NCI-H146 treated with DMSO at 0.1 percent for 48 hours (cell line): ENCODE measurements around the gene CSTPP1.
"Not testable (repeated sequence)": the region's sequence is repeated elsewhere in the genome, so short reads cannot be mapped to it uniquely, and the experiment has no call there.

Experiments
- DNase-seq: peaks from one replicate; lab custom pipeline; 2025; ENCODE audit not compliant: unreplicated experiment; lab: John Stamatoyannopoulos, UW

Gene CSTPP1

DNA sequence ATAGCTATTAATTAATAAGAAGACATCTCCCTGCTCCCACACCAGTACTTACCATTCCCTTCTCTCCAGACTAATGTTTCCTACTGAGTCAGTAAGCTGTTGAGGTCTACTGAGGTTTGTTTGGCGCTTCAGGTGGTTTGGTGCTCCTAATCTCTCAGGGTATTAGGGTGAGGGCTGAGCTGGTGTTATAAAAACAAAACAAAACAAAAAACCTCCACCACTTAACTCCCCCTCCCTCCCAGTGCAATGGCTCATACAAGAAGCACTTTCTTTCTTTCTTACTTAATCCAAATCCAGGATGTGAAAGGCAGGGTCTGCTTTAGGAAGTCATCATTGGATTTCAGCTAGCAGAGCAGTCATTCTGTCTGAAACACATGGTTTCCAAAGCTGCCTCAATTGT lies 15.3 kb downstream of the CSTPP1 start:
- no peak for DNase-seq

- DNase-seq: no peak
Observed at GRCh38 chr11:46952553-46952952, 16.0 kb downstream of the CSTPP1 start.

DNA sequence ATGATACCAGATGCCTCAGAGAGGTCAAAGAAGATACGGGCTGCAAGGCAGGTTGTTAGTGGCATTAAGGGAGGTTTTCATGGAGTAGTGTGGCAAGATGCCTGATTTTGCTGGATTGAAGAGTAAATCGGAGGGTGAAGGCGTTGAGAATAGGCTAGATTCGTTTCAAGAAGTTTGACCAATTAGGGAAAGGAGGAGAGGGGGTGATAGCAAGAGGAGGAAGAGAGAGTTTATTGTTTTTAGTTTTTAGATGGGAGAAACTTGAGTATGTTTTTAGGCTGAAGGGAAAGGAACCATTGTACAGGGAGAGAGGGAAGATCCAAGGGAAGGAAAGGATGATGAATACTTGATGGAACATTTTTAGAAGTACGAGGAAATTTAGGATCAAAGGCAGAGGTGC lies 16.5 kb downstream of the CSTPP1 start:
- no peak for DNase-seq

- DNase-seq: no peak
Observed at GRCh38 chr11:46958777-46959176, 22.2 kb downstream of the CSTPP1 start.

DNA sequence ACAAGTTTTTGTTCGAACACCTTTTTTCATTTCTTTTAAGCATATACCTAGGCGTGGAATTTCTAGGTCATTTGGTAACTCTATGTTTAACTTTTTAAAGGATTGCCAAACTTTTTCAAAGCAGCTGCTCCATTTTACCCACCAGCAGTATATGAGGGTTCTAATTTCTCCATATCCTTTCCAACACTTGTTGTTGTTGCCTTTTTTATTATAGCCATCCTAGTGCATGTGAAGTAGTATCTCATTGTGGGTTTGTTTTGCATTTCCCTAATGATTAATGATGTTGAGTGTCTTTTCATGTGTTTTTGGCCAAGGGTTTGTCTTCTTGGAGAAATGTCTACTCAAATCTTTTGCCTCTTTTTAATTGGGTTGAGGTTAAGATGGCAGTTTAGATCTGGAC lies 24.5 kb downstream of the CSTPP1 start:
- DNase-seq: no peak

- not testable (repeated sequence) for DNase-seq
Observed at GRCh38 chr11:46961886-46962285, 25.3 kb downstream of the CSTPP1 start.

DNA sequence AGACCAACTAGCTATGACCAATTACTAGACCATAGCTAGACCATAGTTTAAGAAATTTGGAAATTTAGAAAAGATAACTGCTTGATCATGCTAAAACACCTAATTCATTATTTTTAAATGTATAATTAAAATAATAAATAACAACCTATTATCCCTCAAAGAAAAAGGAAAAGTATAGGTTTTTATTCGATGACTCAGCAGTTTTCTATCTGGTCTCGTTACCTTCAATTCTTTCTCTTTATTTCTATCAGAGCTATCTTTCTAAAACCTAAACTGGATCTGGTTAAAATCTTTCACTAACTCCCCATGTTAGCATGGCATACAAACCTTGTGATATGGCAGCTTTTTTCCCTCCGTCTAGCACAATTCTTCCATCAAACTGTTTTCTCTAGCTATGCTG lies 27.3 kb downstream of the CSTPP1 start:
- no peak for DNase-seq

DNA sequence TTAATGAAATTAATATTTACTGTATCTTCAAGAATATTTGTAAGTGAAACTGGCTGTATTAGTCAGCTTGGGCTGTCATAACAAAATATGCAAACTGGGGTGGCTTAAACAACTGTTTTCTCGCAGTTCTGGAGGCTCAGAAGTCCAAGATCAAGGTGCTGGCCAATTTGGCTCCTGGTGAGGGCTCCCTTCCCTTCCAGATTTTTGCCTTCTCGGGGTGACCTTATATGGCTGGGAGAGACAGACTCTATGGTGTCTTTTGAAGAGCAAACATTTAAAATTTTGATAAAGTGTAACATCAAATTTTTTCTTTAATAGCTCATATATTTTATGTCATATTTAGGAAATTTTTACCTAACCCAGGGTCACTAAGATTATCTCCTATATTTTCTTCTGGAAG lies 30.2 kb downstream of the CSTPP1 start:
- DNase-seq: no peak

DNA sequence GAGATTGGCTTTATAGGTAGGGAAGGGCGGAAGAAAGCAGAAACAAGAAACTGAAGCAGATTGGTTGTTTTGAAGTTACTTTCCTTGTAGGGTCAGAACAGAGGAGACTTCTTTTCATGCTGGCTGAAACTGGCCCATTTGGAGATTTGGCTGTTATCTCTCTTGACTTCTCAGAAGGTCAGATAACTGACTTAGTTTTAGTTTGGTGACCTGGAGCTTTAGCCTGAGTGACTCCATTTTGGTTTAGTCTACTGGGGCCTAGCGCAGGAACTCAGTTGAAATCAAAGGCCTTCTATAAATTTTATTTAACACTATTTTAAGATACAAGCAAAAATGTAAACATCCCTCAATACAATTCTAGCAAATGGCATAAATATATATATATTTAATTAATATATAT lies 31.4 kb downstream of the CSTPP1 start:
- DNase-seq: no peak

DNA sequence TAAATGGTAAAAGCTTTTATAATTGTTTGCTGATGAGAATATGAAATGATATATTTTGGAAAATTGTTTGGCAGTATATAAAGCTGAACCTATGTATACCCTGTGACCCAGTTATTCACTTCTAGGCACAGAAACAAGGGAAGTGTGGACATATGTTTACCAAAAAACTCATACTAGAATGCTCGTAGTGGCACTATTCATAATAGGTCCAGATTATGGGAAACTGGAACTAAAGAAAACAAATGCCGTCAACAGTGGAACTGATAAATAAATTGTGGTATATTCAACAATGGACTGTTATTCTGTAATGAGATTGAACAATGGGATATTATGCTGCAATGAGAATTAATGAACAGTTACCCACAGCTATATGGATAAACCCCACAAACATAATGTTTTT lies 32.8 kb downstream of the CSTPP1 start:
- no peak for DNase-seq

DNA sequence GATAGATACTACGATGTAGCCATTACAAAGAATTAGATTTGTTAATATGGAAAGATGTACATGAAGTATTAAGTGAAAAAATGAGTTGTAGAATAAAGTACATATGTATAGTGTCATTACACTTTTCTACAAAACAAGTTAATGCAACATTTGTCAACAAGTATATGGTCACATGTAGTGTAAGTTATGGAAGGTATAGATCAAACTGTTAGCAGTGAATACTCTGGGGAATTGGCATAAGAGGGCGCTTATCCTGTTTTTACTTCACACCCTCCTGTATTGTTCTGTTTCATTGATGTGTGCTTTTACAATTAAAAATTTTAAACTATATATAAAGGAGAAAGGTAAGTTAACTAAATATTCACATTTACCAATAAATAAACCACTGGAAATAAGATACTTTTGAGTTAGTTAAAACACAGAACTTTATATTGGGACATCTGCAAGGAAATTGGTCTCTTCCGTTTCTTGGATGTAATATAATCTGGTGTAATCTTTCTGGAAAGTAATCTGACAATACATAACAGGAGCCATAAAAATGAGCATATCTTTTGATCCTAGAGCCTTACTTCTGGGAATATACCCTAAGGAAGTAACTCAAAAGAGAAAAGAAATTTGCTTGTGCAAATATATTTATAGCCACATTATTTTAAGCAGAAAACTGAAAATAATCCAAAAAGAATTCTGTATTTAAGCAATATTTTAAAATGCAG lies 34.5 kb downstream of the CSTPP1 start:
- no peak for DNase-seq

DNA sequence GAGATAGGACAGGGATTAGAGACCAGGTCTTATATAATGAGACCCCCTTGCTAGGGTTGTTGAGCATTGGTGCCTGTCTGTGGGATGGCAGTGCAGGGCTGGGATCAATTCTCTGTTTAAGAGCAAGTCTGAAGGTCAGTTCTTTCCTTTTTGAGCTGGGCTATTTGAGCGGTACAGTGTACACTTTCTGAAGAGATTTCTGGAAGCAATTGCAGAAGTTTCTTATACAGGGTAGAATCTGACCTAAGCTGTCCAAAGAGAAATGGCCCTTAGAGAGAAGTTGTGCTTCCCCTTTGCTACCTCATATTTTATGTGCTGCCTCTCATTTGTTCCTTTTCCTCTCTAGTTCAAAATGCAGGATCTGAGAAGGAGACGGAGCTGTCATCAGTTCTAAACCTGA lies 35.8 kb downstream of the CSTPP1 start:
- no peak for DNase-seq

GRCh38 chr11:46972821-46973220 lies 36.3 kb downstream of the CSTPP1 start:
- DNase-seq: no peak

DNA sequence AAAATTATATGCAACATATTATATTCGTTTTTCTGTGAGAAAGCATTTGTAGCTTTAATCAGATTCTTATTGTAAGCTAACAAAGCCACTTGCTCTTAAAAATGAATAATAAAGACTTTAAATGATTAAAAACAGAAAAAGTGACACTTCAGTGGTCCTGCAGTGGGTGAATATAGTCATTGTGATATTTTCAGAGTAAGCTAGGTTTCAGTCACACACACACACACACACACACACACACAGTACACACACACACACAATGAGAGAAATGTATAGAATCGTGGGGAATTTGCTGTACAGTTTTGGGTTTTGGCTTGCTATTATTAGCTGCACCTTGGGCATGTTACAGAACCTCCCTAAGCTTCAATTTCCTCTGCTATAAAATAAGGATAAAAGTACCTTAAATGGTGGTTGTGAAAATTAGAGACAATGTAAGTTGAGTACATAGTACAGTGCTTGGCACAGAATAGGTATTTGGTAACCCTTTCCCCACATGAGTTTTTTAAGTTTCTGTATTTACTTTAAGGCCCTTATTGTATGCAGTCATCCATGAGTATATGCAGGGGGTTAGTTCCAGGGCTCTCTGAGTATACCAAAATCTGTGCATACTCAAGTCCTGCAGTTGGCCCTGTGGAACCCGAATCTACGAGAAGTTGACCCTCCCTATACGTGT lies 39.8 kb downstream of the CSTPP1 start:
- no peak for DNase-seq

- peak; percentile 62 for DNase-seq
Observed at GRCh38 chr11:46977038-46977813, 40.7 kb downstream of the CSTPP1 start.

- peak; percentile 37 for DNase-seq
Observed at GRCh38 chr11:46978005-46978491, 41.5 kb downstream of the CSTPP1 start.

GRCh38 chr11:46979358-46979757 lies 42.8 kb downstream of the CSTPP1 start:
- no peak for DNase-seq

GRCh38 chr11:46981436-46981835 lies 44.9 kb downstream of the CSTPP1 start:
- no peak for DNase-seq

GRCh38 chr11:46982797-46983452 lies 46.4 kb downstream of the CSTPP1 start:
- no peak for DNase-seq

- DNase-seq: no peak
Observed at GRCh38 chr11:46983598-46983997, 47.0 kb downstream of the CSTPP1 start.

- no peak for DNase-seq
Observed at GRCh38 chr11:46984548-46984947, 48.0 kb downstream of the CSTPP1 start.
